Kidney (tissue), 14 donors: ENCODE measurements around the gene CTTN. TPM values are rescaled to one million over a fixed set of nuclear protein-coding genes. Genes with fewer than 3 reads are reported as not detected.

Experiments used
- DNase-seq, 5 donors: peaks; one replicate each; pipeline ENCODE4 v3.0.0-alpha.2; 2013 to 2020
- FAIRE-seq: peaks from 2 replicates; lab custom pipeline; 2012; peaks lifted over from hg19 to GRCh38; lab: Jason Lieb, UNC
- H3K27ac ChIP-seq, 2 donors: one replicate each; pipeline ENCODE4 v1.7.0; 2013; ENCODE audit warnings: low read depth in 2 of 2, low read length in 2 of 2, inconsistent platforms in 1 of 2
- H3K27me3 ChIP-seq: one replicate; pipeline ENCODE4 v1.7.1; 2013; ENCODE audit warnings: low read length, inconsistent platforms; ENCODE audit not compliant: control insufficient read depth, insufficient read depth
- H3K36me3 ChIP-seq, 3 donors: one replicate each; pipeline versions ENCODE4 v1.7.0 to v1.7.1; 2013; ENCODE audit warnings: low read length in 3 of 3, control low read depth in 1 of 3, inconsistent platforms in 1 of 3; ENCODE audit not compliant: insufficient read depth in 3 of 3, control insufficient read depth in 2 of 3
- H3K4me1 ChIP-seq, 3 donors: one replicate each; pipeline versions ENCODE4 v1.7.0 to v1.7.1; 2013; ENCODE audit warnings: low read length in 3 of 3, inconsistent platforms in 1 of 3, low read depth in 1 of 3; ENCODE audit not compliant: control insufficient read depth in 2 of 3, insufficient read depth in 2 of 3
- H3K4me3 ChIP-seq, 3 donors: one replicate each; pipeline versions ENCODE4 v1.7.0 to v1.8.1; 2013; ENCODE audit warnings: low read length in 3 of 3, control low read depth in 1 of 3, inconsistent platforms in 1 of 3
- H3K9ac ChIP-seq, 3 donors: one replicate each; pipeline versions ENCODE4 v1.7.0 to v1.7.1; 2013; ENCODE audit warnings: low read length in 3 of 3, control low read depth in 1 of 3, inconsistent platforms in 1 of 3
- H3K9me3 ChIP-seq, 3 donors: one replicate each; pipeline versions ENCODE4 v1.7.0 to v1.7.1; 2013; ENCODE audit warnings: low read length in 3 of 3, control low read depth in 1 of 3, inconsistent platforms in 1 of 3; ENCODE audit not compliant: control insufficient read depth in 2 of 3, insufficient read depth in 1 of 3
- intact Hi-C: fragments of 100-400 bp; cut with DNase I; formaldehyde crosslinking; loops from one replicate; pipeline ENCODE4 v1.11.1; 2022
- polyA plus RNA-seq: library from polyadenylated mRNA; stranded (reverse); fragments of 350-450 nt; fragmentation: Illumina TruSeq; extraction: RNeasy Lipid Tissue Mini Kit (QIAGEN cat#74804); gene quantifications from one replicate; pipeline ENCODE4 v1.2.3, GENCODE V29; 2014; ENCODE audit warnings: low read depth, low replicate concordance; ENCODE audit not compliant: insufficient read depth
- total RNA-seq: library from RNA; stranded (reverse); fragmentation: NEBNext Ultra II Directional; extraction: Animal tissue kit (Norgen Biotek cat#: 25700); gene quantifications from one replicate; pipeline ENCODE4 v1.2.1, GENCODE V29; 2021
- TF ChIP-seq, protein P1 (sequence below): IDR thresholded peaks from 3 replicates; pipeline ENCODE4 v1.5.1; 2012; ENCODE audit warnings: mild to moderate bottlenecking, moderate library complexity, borderline replicate concordance; ENCODE audit not compliant: insufficient read depth; ENCODE audit errors: extremely low read depth
- donor health status: control.
- donor health status: control.
- donor health status: control.
- donor health status: control.
- donor health status: control.
- donor health status: DM: yes; HTN: yes; CAD: no.
- donor health status: Normal renal cell carcinoma (clear cell type).

CTTN gene
- total and polyA plus RNA-seq, 2 donors from 2014 or later: 84.9 to 316 TPM

DNA sequence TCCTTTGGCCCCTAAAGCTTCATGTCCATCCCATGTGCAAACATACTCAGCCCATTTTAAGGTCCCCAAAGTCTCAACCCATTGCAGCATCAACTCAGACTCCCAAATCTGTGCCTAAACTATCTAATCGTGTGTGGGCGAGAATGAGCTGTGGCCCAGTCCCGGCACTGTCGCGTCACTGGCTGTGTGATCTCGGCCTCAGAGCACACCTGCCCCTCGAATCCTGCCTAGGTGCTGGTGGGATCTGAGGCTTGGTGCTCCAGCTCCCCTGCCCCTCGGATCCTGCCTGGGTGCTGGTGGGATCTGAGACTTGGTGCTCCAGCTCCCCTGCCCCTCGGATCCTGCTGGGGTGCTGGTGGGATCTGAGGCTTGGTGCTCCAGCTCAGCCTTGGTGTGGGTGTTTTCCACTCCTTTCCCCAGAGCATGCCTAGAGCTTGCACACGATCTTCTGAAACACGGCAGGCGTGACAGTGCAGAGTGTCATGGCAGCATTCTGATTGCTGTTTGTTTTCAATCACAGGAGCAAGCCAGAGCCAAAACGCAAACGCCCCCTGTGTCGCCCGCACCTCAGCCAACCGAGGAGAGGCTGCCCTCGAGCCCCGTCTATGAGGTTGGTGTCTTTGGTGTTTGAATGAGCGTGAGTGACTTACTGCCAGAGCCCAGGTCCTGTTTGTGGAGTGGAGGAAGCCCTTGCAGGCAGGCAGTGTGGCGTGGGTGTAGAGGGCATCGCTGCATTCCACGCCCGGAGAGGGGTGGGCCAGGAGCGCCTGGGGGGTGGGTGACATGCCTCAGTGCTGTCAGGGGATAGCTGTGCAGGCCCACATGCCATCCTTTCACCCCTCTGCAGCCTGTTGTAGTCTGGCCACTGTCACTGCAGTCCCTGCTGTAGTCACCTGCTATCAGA is 32.6 kb downstream of the CTTN start:
- TF ChIP-seq, protein P1, sequence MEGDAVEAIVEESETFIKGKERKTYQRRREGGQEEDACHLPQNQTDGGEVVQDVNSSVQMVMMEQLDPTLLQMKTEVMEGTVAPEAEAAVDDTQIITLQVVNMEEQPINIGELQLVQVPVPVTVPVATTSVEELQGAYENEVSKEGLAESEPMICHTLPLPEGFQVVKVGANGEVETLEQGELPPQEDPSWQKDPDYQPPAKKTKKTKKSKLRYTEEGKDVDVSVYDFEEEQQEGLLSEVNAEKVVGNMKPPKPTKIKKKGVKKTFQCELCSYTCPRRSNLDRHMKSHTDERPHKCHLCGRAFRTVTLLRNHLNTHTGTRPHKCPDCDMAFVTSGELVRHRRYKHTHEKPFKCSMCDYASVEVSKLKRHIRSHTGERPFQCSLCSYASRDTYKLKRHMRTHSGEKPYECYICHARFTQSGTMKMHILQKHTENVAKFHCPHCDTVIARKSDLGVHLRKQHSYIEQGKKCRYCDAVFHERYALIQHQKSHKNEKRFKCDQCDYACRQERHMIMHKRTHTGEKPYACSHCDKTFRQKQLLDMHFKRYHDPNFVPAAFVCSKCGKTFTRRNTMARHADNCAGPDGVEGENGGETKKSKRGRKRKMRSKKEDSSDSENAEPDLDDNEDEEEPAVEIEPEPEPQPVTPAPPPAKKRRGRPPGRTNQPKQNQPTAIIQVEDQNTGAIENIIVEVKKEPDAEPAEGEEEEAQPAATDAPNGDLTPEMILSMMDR: no peak
- Histone ChIP-seq H3K4me1 (no peaks in the 10 kb centered on the region), H3K27me3 (no peaks in the 10 kb centered on the region), H3K9ac (no peak overlapping the region), H3K27ac (no peak overlapping the region), H3K9me3 (no peaks in the 10 kb centered on the region), H3K36me3 (peaks cover 0 to 60% (median 34%) of the 10 kb centered on the region in 3 donors), H3K4me3 (no peak overlapping the region)
- DNase-seq: peak in 1 of 5 donors; percentile 58
- FAIRE-seq: no peak
- intact Hi-C loops: no loop called here

DNA sequence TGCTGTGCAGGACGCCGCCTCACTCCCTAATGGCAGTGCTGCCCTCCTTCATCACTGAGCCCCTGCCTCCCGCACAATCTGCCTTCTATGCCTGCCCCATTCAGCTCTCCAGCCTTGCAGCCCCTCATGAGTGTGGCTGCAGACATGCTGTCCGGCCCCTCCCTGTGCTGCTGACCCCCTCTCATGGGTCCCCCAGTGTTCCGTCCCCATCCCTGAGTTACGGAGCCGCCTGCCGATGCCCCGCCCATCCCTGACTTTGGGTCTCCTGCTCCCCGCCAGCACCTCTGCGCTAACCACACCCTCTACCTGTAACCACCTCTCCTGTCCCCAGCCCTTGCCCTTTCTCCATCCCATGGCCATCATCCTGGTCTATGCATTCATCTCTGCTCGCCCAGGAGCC is 33.3 kb downstream of the CTTN start:
- Histone ChIP-seq H3K9me3 (no peaks in the 10 kb centered on the region), H3K36me3 (peaks cover 0 to 65% (median 38%) of the 10 kb centered on the region in 3 donors), H3K4me1 (no peaks in the 10 kb centered on the region), H3K27ac (no peak overlapping the region), H3K4me3 (no peak overlapping the region), H3K27me3 (no peaks in the 10 kb centered on the region), H3K9ac (no peak overlapping the region)
- TF ChIP-seq, protein P1: no peak
- FAIRE-seq (no peak), DNase-seq (no peak)
- intact Hi-C loops: no loop called here

DNA sequence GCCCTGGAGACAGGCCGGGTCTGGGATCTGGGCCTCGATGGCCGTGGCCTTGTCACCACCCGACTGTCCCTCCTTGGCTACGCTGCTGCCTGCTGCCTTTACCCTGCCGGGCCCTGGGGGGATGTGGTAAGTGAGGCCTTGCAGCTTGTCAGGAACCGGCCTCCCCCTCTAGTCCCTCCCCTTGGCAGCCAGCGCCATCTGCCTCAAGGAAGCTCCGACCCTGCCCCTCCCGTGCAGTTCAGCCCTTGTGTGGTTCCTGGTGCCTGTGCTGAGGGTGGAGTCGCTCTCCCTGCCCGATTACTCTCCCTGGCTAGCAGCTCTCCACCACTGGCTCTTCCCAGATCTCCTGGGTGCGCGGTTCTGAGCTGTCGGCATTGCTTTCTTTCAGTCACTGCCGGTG is 33.7 kb downstream of the CTTN start:
- peaks cover 0 to 66% (median 38%) of the 10 kb centered on the region in 3 donors for H3K36me3 ChIP-seq
- no peak for FAIRE-seq

More for the DNA sequence above, 33.7 kb downstream of the CTTN start:
- no peak overlapping the region for H3K4me3 ChIP-seq
- no peak overlapping the region for H3K27ac ChIP-seq
- DNase-seq: no peak
- intact Hi-C loops: no loop called here
- no peaks in the 10 kb centered on the region for H3K4me1 ChIP-seq
- no peak overlapping the region for H3K9ac ChIP-seq
- H3K9me3 ChIP-seq: no peaks in the 10 kb centered on the region
- TF ChIP-seq, protein P1: no peak
- no peaks in the 10 kb centered on the region for H3K27me3 ChIP-seq
